Liver (tissue), 9 donors: ENCODE results near the gene TBC1D21. TPM values are rescaled to one million over a fixed set of nuclear protein-coding genes. Genes with fewer than 3 reads are reported as not detected.

Source experiments
- DNase-seq: peaks from one replicate; pipeline ENCODE4 v3.0.0-alpha.2; 2017; ENCODE audit warnings: low spot score
- H3K27ac ChIP-seq, 2 donors: one replicate each; pipeline ENCODE4 v1.7.0; 2013; ENCODE audit warnings: inconsistent platforms in 2 of 2, low read length in 2 of 2, control low read depth in 1 of 2, low read depth in 1 of 2, mild to moderate bottlenecking in 1 of 2
- H3K27me3 ChIP-seq, 4 donors: one replicate each; pipeline versions ENCODE4 v1.6.1 to v1.7.0; 2013; ENCODE audit warnings: low read length in 3 of 4, inconsistent platforms in 1 of 4, mild to moderate bottlenecking in 1 of 4, moderate library complexity in 1 of 4; ENCODE audit not compliant: control insufficient read depth in 4 of 4, insufficient read depth in 4 of 4
- H3K36me3 ChIP-seq, 4 donors: one replicate each; pipeline versions ENCODE4 v1.6.1 to v1.7.0; 2013; ENCODE audit warnings: low read length in 3 of 4, mild to moderate bottlenecking in 3 of 4, low read depth in 1 of 4, moderate library complexity in 1 of 4; ENCODE audit not compliant: control insufficient read depth in 4 of 4, insufficient read depth in 3 of 4
- H3K4me1 ChIP-seq, 4 donors: one replicate each; pipeline versions ENCODE4 v1.6.1 to v1.7.0; 2013; ENCODE audit warnings: low read length in 3 of 4, mild to moderate bottlenecking in 3 of 4, moderate library complexity in 1 of 4; ENCODE audit not compliant: control insufficient read depth in 4 of 4, insufficient read depth in 4 of 4
- H3K4me3 ChIP-seq, 3 donors: one replicate each; pipeline versions ENCODE4 v1.6.1 to v1.7.0; 2013; ENCODE audit warnings: low read length in 3 of 3, control low read depth in 1 of 3, low read depth in 1 of 3, mild to moderate bottlenecking in 1 of 3
- H3K9ac ChIP-seq, 2 donors: one replicate each; pipeline ENCODE4 v1.7.0; 2013; ENCODE audit warnings: low read length in 2 of 2, mild to moderate bottlenecking in 2 of 2, moderate library complexity in 2 of 2, control low read depth in 1 of 2, low read depth in 1 of 2
- H3K9me3 ChIP-seq, 4 donors: one replicate each; pipeline versions ENCODE4 v1.6.1 to v1.7.0; 2013; ENCODE audit warnings: low read length in 3 of 4; ENCODE audit not compliant: control insufficient read depth in 4 of 4
- ATF3 ChIP-seq: IDR thresholded peaks from 2 replicates; pipeline ENCODE4 v1.6.1; 2016; ENCODE audit warnings: antibody characterized with exemption
- CTCF ChIP-seq: fragments of 150-350 bp; IDR thresholded peaks from 2 replicates; pipeline ENCODE4 v1.5.1; 2017; ENCODE audit warnings: improper control_type of control experiment, low read depth, low read length; ENCODE audit not compliant: missing input control
- EGR1 ChIP-seq, 2 donors: IDR thresholded peaks; 2 replicates each; pipeline ENCODE4 v1.6.1; 2016 to 2018; ENCODE audit warnings: antibody characterized with exemption in 2 of 2, low read depth in 2 of 2
- FOXA1 ChIP-seq: IDR thresholded peaks from 2 replicates; pipeline ENCODE4 v1.6.1; 2016; ENCODE audit warnings: antibody characterized with exemption
- FOXA2 ChIP-seq: IDR thresholded peaks from 2 replicates; pipeline ENCODE4 v1.6.1; 2016; ENCODE audit warnings: antibody characterized with exemption
- GABPA ChIP-seq, 2 donors: IDR thresholded peaks in 1 of 2; conservative IDR thresholded peaks in 1 of 2; 2 replicates each; pipeline ENCODE4 v1.6.1; 2016; ENCODE audit warnings: antibody characterized with exemption in 2 of 2, mild to moderate bottlenecking in 1 of 2, moderate library complexity in 1 of 2
- HNF4A ChIP-seq, 2 donors: conservative IDR thresholded peaks; 2 replicates each; pipeline ENCODE4 v1.6.1; 2016; ENCODE audit warnings: antibody characterized with exemption in 2 of 2, mild to moderate bottlenecking in 2 of 2
- HNF4G ChIP-seq: IDR thresholded peaks from 2 replicates; pipeline ENCODE4 v1.6.1; 2016; ENCODE audit warnings: antibody characterized with exemption
- JUND ChIP-seq, 2 donors: IDR thresholded peaks; 2 replicates each; pipeline ENCODE4 v1.6.1; 2016; ENCODE audit warnings: antibody characterized with exemption in 2 of 2
- MAX ChIP-seq: IDR thresholded peaks from 2 replicates; pipeline ENCODE4 v1.6.1; 2016; ENCODE audit warnings: antibody characterized with exemption
- NR2F2 ChIP-seq: IDR thresholded peaks from 2 replicates; pipeline ENCODE4 v1.6.1; 2016; ENCODE audit warnings: antibody characterized with exemption
- RAD21 ChIP-seq, 2 donors: IDR thresholded peaks; 2 replicates each; pipeline ENCODE4 v1.6.1; 2016; ENCODE audit warnings: antibody characterized with exemption in 2 of 2, mild to moderate bottlenecking in 2 of 2
- RXRA ChIP-seq, 2 donors: IDR thresholded peaks; 2 replicates each; pipeline ENCODE4 v1.6.1; 2017 to 2018; ENCODE audit warnings: antibody characterized with exemption in 2 of 2, mild to moderate bottlenecking in 1 of 2
- SP1 ChIP-seq: IDR thresholded peaks from 2 replicates; pipeline ENCODE4 v1.6.1; 2018; ENCODE audit warnings: antibody characterized with exemption, mild to moderate bottlenecking
- TAF1 ChIP-seq: conservative IDR thresholded peaks from 2 replicates; pipeline ENCODE4 v1.6.1; 2016; ENCODE audit warnings: antibody characterized with exemption, mild to moderate bottlenecking
- YY1 ChIP-seq: IDR thresholded peaks from 2 replicates; pipeline ENCODE4 v1.6.1; 2016; ENCODE audit warnings: antibody characterized with exemption, mild to moderate bottlenecking
- WGBS: extraction: QIAGEN DNeasy Blood & Tissue Kit; methylation state at CpG from one replicate; pipeline ENCODE4 v1.1.7; 2013; 5-methylcytosine and 5-hydroxymethylcytosine counted together
- polyA plus RNA-seq, 2 donors: library from polyadenylated mRNA; stranded (reverse) in 1 of 2; unstranded in 1 of 2; fragments of 200-250 nt in 1 of 2; fragments of >200 nt in 1 of 2; fragmentation: Nextera tagmentation in 1 of 2; extraction: Ambion mirVana in 1 of 2; gene quantifications; one replicate each; pipeline versions ENCODE4 v1.2.1 to v1.2.3, GENCODE V29; 2013 to 2015
- total RNA-seq, 2 donors: library from RNA; depleted of rRNA; stranded (reverse); fragments of >200 nt; gene quantifications; one replicate each; pipeline ENCODE4 v1.2.3, GENCODE V29; 2014
- donor health status: healthy.
- donor health status: healthy.
- donor health status: healthy.
- donor health status: healthy.
- donor health status: healthy.

TBC1D21 gene
- total and polyA plus RNA-seq, 4 donors = not detected

- Histone ChIP-seq H3K27me3 (peaks cover 0 to 5% (median under 1%) of the 10 kb centered on the region in 4 donors), H3K9me3 (no peaks in the 10 kb centered on the region), H3K36me3 (no peaks in the 10 kb centered on the region), H3K27ac (no peak overlapping the region), H3K9ac (no peak overlapping the region), H3K4me3 (no peak overlapping the region), H3K4me1 (no peaks in the 10 kb centered on the region)
- TF ChIP-seq YY1 (no peak), NR2F2 (no peak)
- no peak for DNase-seq
- WGBS = 58% methylated on average over 14 of the region's 14 CpGs
Observed at GRCh38 chr15:73856458-73857192, 16.7 kb upstream of the TBC1D21 start.

- TF ChIP-seq MAX (no peak), SP1 (no peak), ATF3 (no peak), FOXA1 (no peak), JUND (IDR thresholded peaks at IDR 0.05) (no peak), RXRA (IDR thresholded peaks at IDR 0.05) (no peak), RAD21 (IDR thresholded peaks at IDR 0.05) (no peak), HNF4A (conservative IDR thresholded peaks at IDR 0.05) (no peak), GABPA (IDR thresholded peaks at IDR 0.05 in 1 of 2, conservative IDR thresholded peaks at IDR 0.05 in 1 of 2) (no peak), FOXA2 (no peak), YY1 (no peak), CTCF (no peak), EGR1 (IDR thresholded peaks at IDR 0.05; ENCODE audit: low read depth in 2 of 2) (no peak), NR2F2 (no peak), HNF4G (no peak)
- H3K27me3 ChIP-seq = peaks cover 0 to 5% (median under 1%) of the 10 kb centered on the region in 4 donors
- DNase-seq = no peak
Observed at GRCh38 chr15:73857193-73857920, 16.0 kb upstream of the TBC1D21 start.

GRCh38 chr15:73858062-73858461 lies 15.3 kb upstream of the TBC1D21 start:
- 79% methylated on average over 6 of the region's 6 CpGs for WGBS
- no peak overlapping the region for H3K27ac ChIP-seq
- H3K9ac ChIP-seq = no peak overlapping the region
- H3K36me3 ChIP-seq = no peaks in the 10 kb centered on the region
- no peaks in the 10 kb centered on the region for H3K4me1 ChIP-seq
- no peaks in the 10 kb centered on the region for H3K9me3 ChIP-seq
- H3K4me3 ChIP-seq = no peak overlapping the region
- H3K27me3 ChIP-seq = peaks cover 0 to 5% (median under 1%) of the 10 kb centered on the region in 4 donors
- TF ChIP-seq NR2F2 (no peak), HNF4G (no peak), FOXA1 (no peak), TAF1 (no peak), SP1 (no peak), EGR1 (IDR thresholded peaks at IDR 0.05; ENCODE audit: low read depth in 2 of 2) (no peak), JUND (IDR thresholded peaks at IDR 0.05) (no peak), MAX (no peak), ATF3 (no peak), GABPA (IDR thresholded peaks at IDR 0.05 in 1 of 2, conservative IDR thresholded peaks at IDR 0.05 in 1 of 2) (no peak)
- no peak for DNase-seq

More at GRCh38 chr15:73857193-73857920, 16.0 kb upstream of the TBC1D21 start:
- Histone ChIP-seq H3K36me3 (no peaks in the 10 kb centered on the region), H3K4me1 (no peaks in the 10 kb centered on the region), H3K9me3 (no peaks in the 10 kb centered on the region), H3K4me3 (no peak overlapping the region), H3K9ac (no peak overlapping the region), H3K27ac (no peak overlapping the region)
- WGBS = 76% methylated on average over 7 of the region's 7 CpGs
